ENCODE results near the gene LCLAT1.

GRCh38 chr2:30588994-30589393, 141.9 kb downstream of the LCLAT1 start:
- TF ChIP-seq POLR2AphosphoS5 (IDR thresholded peaks at IDR 0.05; ENCODE audit: low read depth, low read length) (no peak), TAF1 (IDR thresholded peaks at IDR 0.05; ENCODE audit: borderline replicate concordance, insufficient read depth, low read length) (no peak), REST (IDR thresholded peaks at IDR 0.05; ENCODE audit: insufficient read depth in 1 of 2, low read depth in 2 of 2, low read length in 2 of 2) (no peak), FOXP2 (optimal IDR thresholded peaks at IDR 0.05; ENCODE audit: borderline replicate concordance, extremely low read depth, extremely low read length, insufficient read depth) (no peak)
